Testis (tissue), 2 donors: ENCODE data around the gene MALL.
"Not testable (repeated sequence)": the region's sequence is repeated elsewhere in the genome, so short reads cannot be mapped to it uniquely, and the experiment has no call there.

Source experiments
- POLR2A ChIP-seq: fragments of 450-650 bp; IDR thresholded peaks from one replicate; pipeline ENCODE4 v1.6.1; 2017; ENCODE audit warnings: antibody characterized with exemption, mild to moderate bottlenecking, moderate library complexity
- TF ChIP-seq, protein P1 (sequence below), 3 experiments: fragments of 450-650 bp in 2 of 3; fragments of 200-600 bp in 1 of 3; sonication (generic) in 1 of 3; IDR thresholded peaks; one replicate each; pipeline ENCODE4 v1.5.1; 2016 to 2019; ENCODE audit warnings: antibody characterized with exemption in 3 of 3, mild to moderate bottlenecking in 2 of 3, moderate library complexity in 1 of 3

- not testable (repeated sequence) for TF ChIP-seq POLR2A
- TF ChIP-seq, protein P1, sequence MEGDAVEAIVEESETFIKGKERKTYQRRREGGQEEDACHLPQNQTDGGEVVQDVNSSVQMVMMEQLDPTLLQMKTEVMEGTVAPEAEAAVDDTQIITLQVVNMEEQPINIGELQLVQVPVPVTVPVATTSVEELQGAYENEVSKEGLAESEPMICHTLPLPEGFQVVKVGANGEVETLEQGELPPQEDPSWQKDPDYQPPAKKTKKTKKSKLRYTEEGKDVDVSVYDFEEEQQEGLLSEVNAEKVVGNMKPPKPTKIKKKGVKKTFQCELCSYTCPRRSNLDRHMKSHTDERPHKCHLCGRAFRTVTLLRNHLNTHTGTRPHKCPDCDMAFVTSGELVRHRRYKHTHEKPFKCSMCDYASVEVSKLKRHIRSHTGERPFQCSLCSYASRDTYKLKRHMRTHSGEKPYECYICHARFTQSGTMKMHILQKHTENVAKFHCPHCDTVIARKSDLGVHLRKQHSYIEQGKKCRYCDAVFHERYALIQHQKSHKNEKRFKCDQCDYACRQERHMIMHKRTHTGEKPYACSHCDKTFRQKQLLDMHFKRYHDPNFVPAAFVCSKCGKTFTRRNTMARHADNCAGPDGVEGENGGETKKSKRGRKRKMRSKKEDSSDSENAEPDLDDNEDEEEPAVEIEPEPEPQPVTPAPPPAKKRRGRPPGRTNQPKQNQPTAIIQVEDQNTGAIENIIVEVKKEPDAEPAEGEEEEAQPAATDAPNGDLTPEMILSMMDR (IDR thresholded peaks at IDR 0.05): not testable (repeated sequence)
Observed at GRCh38 chr2:110083757-110084156, 31.9 kb downstream of the MALL start.
